Measurements from ENCODE around the gene PKHD1. TPM values are rescaled to one million over a fixed set of nuclear protein-coding genes. Genes with fewer than 3 reads are reported as not detected.
"Not testable (repeated sequence)": the region's sequence is repeated elsewhere in the genome, so short reads cannot be mapped to it uniquely, and the experiment has no call there.

PKHD1 gene
- polyA plus RNA-seq, 4 donors: under 0.01 to 1.3 TPM; not detected in 2

DNA sequence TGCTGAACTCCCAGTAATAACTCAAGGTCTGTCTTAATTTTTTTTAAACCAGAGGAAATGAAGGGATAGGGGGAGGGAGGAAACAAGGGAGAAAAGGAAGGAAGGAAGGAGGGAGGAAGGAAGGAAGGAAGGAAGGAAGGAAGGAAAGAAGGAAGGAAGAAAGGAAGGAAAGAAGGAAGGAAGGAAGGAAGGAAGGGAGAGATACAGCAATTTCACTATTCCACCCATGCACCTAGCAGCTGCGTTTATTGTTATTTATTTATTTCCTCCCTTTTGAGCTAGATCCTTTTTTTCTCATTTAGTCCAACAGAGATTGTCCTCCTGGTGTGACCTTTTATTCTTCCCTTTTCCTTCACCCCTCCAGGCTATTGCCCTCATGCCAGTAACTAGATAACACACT lies 97.6 kb downstream of the PKHD1 start:
- Histone ChIP-seq H3K36me3 (ENCODE audit: control insufficient read depth in 3 of 3, insufficient read depth in 2 of 3, low read depth in 1 of 3, low read length in 3 of 3) (no peaks in the 10 kb centered on the region), H3K27me3 (ENCODE audit: control insufficient read depth in 3 of 3, insufficient read depth in 3 of 3, low read length in 3 of 3) (no peaks in the 10 kb centered on the region), H3K4me3 (ENCODE audit: low read depth in 1 of 3, low read length in 3 of 3) (no peak overlapping the region), H3K27ac (ENCODE audit: low read depth in 1 of 3, low read length in 2 of 3) (no peak overlapping the region), H3K9me3 (ENCODE audit: control insufficient read depth in 2 of 2, insufficient read depth in 1 of 2, low read depth in 1 of 2, low read length in 1 of 2) (no peaks in the 10 kb centered on the region), H3K4me1 (ENCODE audit: control insufficient read depth in 3 of 3, insufficient read depth in 2 of 3, low read depth in 1 of 3, low read length in 2 of 3) (peaks cover 0 to 7% (median 0%) of the 10 kb centered on the region in 3 donors)
- 91 to 95% (median 93%) methylated on average over 1 of the region's 1 CpG for WGBS, 3 donors
- no peak for DNase-seq
- no peak for FAIRE-seq

DNA sequence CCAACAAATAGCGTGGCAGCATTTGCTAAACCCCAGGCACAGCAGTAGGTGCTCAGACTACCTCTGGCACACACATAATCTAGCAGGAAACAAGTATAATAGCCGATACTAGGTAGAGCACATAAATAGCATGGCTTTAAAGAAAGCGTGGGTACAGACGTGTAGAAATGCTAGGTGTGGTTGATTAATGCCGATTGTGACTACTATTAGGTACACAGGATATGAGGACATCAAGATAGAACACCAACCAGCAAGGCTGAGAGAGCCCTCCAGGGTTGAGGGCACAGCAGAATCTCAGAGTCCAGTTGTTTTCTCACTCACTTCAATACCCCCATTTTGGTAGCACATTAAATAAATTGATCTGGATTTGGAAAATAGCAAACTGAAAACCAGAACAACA lies 100.5 kb downstream of the PKHD1 start:
- H3K4me3 ChIP-seq (ENCODE audit: low read depth in 1 of 3, low read length in 3 of 3): no peak overlapping the region
- FAIRE-seq: no peak
- H3K27me3 ChIP-seq (ENCODE audit: control insufficient read depth in 3 of 3, insufficient read depth in 3 of 3, low read length in 3 of 3): no peaks in the 10 kb centered on the region
- H3K36me3 ChIP-seq (ENCODE audit: control insufficient read depth in 3 of 3, insufficient read depth in 2 of 3, low read depth in 1 of 3, low read length in 3 of 3): no peaks in the 10 kb centered on the region
- no peak overlapping the region for H3K27ac ChIP-seq (ENCODE audit: low read depth in 1 of 3, low read length in 2 of 3)
- H3K4me1 ChIP-seq (ENCODE audit: control insufficient read depth in 3 of 3, insufficient read depth in 2 of 3, low read depth in 1 of 3, low read length in 2 of 3): peaks cover 0 to 1% (median 0%) of the 10 kb centered on the region in 3 donors
- WGBS, 3 donors: 64 to 80% (median 76%) methylated on average over 5 of the region's 5 CpGs
- H3K9me3 ChIP-seq (ENCODE audit: control insufficient read depth in 2 of 2, insufficient read depth in 1 of 2, low read depth in 1 of 2, low read length in 1 of 2): no peaks in the 10 kb centered on the region
- no peak for DNase-seq

DNA sequence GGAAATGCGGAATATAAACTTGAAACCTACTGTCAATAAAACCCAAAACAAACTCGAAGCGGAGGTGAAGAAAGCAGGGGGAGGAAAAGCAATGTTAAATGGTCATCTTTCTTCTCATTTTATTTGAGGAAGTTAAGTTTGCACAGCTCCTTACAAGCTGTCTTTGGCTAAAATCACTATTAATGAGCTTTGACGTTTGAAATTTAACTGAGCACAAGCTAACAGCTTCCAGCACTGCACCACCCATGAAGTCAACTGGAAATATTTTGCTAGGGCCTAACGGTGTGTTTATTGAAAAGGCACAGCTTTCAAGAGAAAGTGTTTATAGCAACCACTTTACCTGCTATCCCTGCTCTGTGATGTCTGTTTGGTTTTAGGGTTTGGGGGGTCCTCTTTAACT lies 103.8 kb downstream of the PKHD1 start:
- Histone ChIP-seq H3K27ac (ENCODE audit: low read depth in 1 of 3, low read length in 2 of 3) (no peak overlapping the region), H3K27me3 (ENCODE audit: control insufficient read depth in 3 of 3, insufficient read depth in 3 of 3, low read length in 3 of 3) (no peaks in the 10 kb centered on the region), H3K36me3 (ENCODE audit: control insufficient read depth in 3 of 3, insufficient read depth in 2 of 3, low read depth in 1 of 3, low read length in 3 of 3) (no peaks in the 10 kb centered on the region), H3K4me3 (ENCODE audit: low read depth in 1 of 3, low read length in 3 of 3) (no peak overlapping the region), H3K4me1 (ENCODE audit: control insufficient read depth in 3 of 3, insufficient read depth in 2 of 3, low read depth in 1 of 3, low read length in 2 of 3) (no peaks in the 10 kb centered on the region), H3K9me3 (ENCODE audit: control insufficient read depth in 2 of 2, insufficient read depth in 1 of 2, low read depth in 1 of 2, low read length in 1 of 2) (no peaks in the 10 kb centered on the region)
- WGBS, 3 donors: 45 to 78% (median 68%) methylated on average over 5 of the region's 5 CpGs
- no peak for DNase-seq
- no peak for FAIRE-seq

DNA sequence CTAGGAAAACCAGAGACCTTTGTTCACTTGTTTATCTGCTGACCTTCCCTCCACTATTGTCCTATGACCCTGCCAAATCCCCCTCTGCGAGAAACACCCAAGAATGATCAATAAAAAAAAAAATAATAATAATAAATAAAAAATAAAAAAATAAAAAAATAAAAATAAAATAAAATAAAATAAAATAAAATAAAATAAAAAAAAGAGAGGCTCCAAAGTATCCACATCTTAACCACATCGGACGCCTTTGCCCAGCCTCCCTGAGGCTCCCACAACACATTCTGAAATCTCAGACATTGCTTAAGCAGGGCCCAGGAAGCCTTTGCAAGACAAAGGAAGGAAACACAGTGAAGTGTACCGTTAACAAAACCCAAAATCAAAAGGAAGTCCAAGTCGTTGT lies 104.7 kb downstream of the PKHD1 start:
- not testable (repeated sequence) for H3K4me3 ChIP-seq (ENCODE audit: low read depth in 1 of 3, low read length in 3 of 3); H3K27ac ChIP-seq (ENCODE audit: low read depth in 1 of 3, low read length in 2 of 3); H3K4me1 ChIP-seq (ENCODE audit: control insufficient read depth in 3 of 3, insufficient read depth in 2 of 3, low read depth in 1 of 3, low read length in 2 of 3); H3K9me3 ChIP-seq (ENCODE audit: control insufficient read depth in 2 of 2, insufficient read depth in 1 of 2, low read depth in 1 of 2, low read length in 1 of 2); DNase-seq; H3K27me3 ChIP-seq (ENCODE audit: control insufficient read depth in 3 of 3, insufficient read depth in 3 of 3, low read length in 3 of 3); H3K36me3 ChIP-seq (ENCODE audit: control insufficient read depth in 3 of 3, insufficient read depth in 2 of 3, low read depth in 1 of 3, low read length in 3 of 3)
- peak; percentile 36 for FAIRE-seq
- 70 to 82% (median 79%) methylated on average over 4 to 5 of the region's 5 CpGs for WGBS, 3 donors

DNA sequence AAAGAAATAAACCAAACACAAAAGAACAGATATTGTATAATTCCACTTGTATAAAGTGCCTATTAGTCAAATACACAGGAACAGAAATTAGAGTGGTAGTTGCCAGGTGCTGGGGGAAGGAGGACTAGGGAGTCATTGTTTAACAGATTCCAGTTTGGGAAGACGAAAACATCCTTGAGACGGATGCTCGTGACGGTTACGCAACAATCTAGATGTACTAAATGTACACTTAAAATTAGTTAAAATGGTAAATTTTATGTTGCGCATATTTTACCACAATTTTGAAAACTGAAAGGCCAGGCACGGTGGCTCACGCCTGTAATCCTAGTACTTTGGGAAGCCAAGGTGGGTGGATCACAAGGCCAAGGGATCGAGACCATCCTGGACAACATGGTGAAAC lies 111.0 kb downstream of the PKHD1 start:
- Histone ChIP-seq H3K36me3 (ENCODE audit: control insufficient read depth in 3 of 3, insufficient read depth in 2 of 3, low read depth in 1 of 3, low read length in 3 of 3) (no peaks in the 10 kb centered on the region), H3K9me3 (ENCODE audit: control insufficient read depth in 2 of 2, insufficient read depth in 1 of 2, low read depth in 1 of 2, low read length in 1 of 2) (no peaks in the 10 kb centered on the region), H3K4me1 (ENCODE audit: control insufficient read depth in 3 of 3, insufficient read depth in 2 of 3, low read depth in 1 of 3, low read length in 2 of 3) (no peaks in the 10 kb centered on the region), H3K27me3 (ENCODE audit: control insufficient read depth in 3 of 3, insufficient read depth in 3 of 3, low read length in 3 of 3) (no peaks in the 10 kb centered on the region), H3K4me3 (ENCODE audit: low read depth in 1 of 3, low read length in 3 of 3) (no peak overlapping the region), H3K27ac (ENCODE audit: low read depth in 1 of 3, low read length in 2 of 3) (no peak overlapping the region)
- 93 to 97% (median 96%) methylated on average over 9 of the region's 9 CpGs for WGBS, 3 donors
- no peak for FAIRE-seq
- DNase-seq: no peak

DNA sequence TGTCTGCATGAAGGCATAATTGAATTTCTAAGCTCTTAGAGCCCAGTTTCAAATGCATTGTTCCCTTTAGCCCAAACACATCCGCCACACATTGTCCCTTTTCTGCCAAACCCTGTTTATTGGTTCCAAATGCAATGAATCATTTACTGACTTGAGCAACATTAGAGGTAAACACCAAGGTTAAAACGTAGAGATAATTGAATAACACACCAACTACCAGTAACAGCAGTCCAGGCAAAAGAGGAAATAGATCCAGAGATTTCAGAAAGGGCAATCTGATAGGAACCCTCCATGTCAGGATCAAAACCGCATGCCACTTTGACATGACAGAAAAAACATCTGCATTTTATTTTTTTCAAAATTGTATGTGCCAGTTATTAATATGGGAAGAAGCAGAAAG lies 114.8 kb downstream of the PKHD1 start:
- H3K9me3 ChIP-seq (ENCODE audit: control insufficient read depth in 2 of 2, insufficient read depth in 1 of 2, low read depth in 1 of 2, low read length in 1 of 2): no peaks in the 10 kb centered on the region
- H3K4me1 ChIP-seq (ENCODE audit: control insufficient read depth in 3 of 3, insufficient read depth in 2 of 3, low read depth in 1 of 3, low read length in 2 of 3): no peaks in the 10 kb centered on the region
- no peaks in the 10 kb centered on the region for H3K27me3 ChIP-seq (ENCODE audit: control insufficient read depth in 3 of 3, insufficient read depth in 3 of 3, low read length in 3 of 3)
- H3K36me3 ChIP-seq (ENCODE audit: control insufficient read depth in 3 of 3, insufficient read depth in 2 of 3, low read depth in 1 of 3, low read length in 3 of 3): no peaks in the 10 kb centered on the region
- FAIRE-seq (no peak), DNase-seq (no peak)
- H3K27ac ChIP-seq (ENCODE audit: low read depth in 1 of 3, low read length in 2 of 3): no peak overlapping the region
- 44 to 58% (median 51%) methylated on average over 3 of the region's 3 CpGs for WGBS, 3 donors
- H3K4me3 ChIP-seq (ENCODE audit: low read depth in 1 of 3, low read length in 3 of 3): no peak overlapping the region

DNA sequence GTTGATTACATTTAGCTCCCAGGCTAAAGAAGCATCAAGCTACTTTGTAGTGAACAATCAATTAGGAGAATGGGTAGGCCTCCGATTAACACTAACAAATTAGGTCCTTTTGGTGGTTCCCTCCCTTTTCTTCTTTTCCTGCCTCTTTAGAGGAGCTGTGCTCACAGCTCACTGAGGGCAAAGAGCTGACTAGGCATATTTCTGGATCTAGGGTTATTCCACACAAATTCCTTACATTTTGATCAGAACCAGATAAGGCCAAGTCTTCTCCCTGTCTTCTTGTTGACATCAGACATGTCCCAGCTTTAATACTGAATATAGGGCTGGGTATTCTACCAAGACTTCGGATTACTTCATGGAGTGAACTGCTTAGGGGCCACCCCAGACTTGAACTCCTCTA lies 119.1 kb downstream of the PKHD1 start:
- no peaks in the 10 kb centered on the region for H3K36me3 ChIP-seq (ENCODE audit: control insufficient read depth in 3 of 3, insufficient read depth in 2 of 3, low read depth in 1 of 3, low read length in 3 of 3)
- FAIRE-seq: no peak

DNA sequence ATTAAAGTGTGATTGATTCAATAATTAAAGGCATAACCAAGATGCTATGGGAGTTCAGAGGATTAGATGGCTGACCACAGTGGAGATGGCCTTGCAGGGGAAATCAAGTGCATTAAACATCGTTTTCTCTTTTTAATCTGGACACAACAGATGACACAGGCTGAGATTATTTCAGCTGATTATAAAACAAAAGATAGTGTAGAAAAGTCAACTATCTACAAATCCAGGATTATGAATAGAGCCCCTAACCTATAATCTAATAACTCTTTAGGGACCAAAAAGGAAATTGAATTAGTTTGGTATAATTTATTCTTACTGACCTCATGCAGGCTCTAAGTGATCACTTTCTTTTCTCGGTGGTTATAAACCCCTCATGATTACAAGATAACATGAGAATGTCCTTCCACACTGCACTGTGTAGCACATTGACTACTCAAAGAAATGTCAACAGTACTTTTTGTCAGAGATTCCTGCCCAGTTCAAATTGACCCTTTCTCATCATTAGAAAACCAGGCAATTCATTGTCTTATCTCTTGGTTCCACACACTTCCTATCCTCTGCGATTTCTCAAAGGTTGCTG lies 122.1 kb downstream of the PKHD1 start:
- no peak for FAIRE-seq
- Histone ChIP-seq H3K4me3 (ENCODE audit: low read depth in 1 of 3, low read length in 3 of 3) (no peak overlapping the region), H3K27ac (ENCODE audit: low read depth in 1 of 3, low read length in 2 of 3) (no peak overlapping the region), H3K9me3 (ENCODE audit: control insufficient read depth in 2 of 2, insufficient read depth in 1 of 2, low read depth in 1 of 2, low read length in 1 of 2) (no peaks in the 10 kb centered on the region), H3K4me1 (ENCODE audit: control insufficient read depth in 3 of 3, insufficient read depth in 2 of 3, low read depth in 1 of 3, low read length in 2 of 3) (peaks cover 0 to 7% (median 0%) of the 10 kb centered on the region in 3 donors), H3K27me3 (ENCODE audit: control insufficient read depth in 3 of 3, insufficient read depth in 3 of 3, low read length in 3 of 3) (peaks cover 0 to 3% (median 0%) of the 10 kb centered on the region in 3 donors), H3K36me3 (ENCODE audit: control insufficient read depth in 3 of 3, insufficient read depth in 2 of 3, low read depth in 1 of 3, low read length in 3 of 3) (no peaks in the 10 kb centered on the region)
- WGBS, 3 donors: 39 to 46% (median 45%) methylated on average over 3 of the region's 3 CpGs
- DNase-seq: no peak

More for the DNA sequence above, 119.1 kb downstream of the PKHD1 start:
- H3K4me1 ChIP-seq (ENCODE audit: control insufficient read depth in 3 of 3, insufficient read depth in 2 of 3, low read depth in 1 of 3, low read length in 2 of 3): peaks cover 0 to 6% (median 0%) of the 10 kb centered on the region in 3 donors
- WGBS, 3 donors: 78 to 93% (median 82%) methylated on average over 2 of the region's 2 CpGs
- no peak overlapping the region for H3K4me3 ChIP-seq (ENCODE audit: low read depth in 1 of 3, low read length in 3 of 3)
- H3K9me3 ChIP-seq (ENCODE audit: control insufficient read depth in 2 of 2, insufficient read depth in 1 of 2, low read depth in 1 of 2, low read length in 1 of 2): no peaks in the 10 kb centered on the region
- no peak for DNase-seq
- no peaks in the 10 kb centered on the region for H3K27me3 ChIP-seq (ENCODE audit: control insufficient read depth in 3 of 3, insufficient read depth in 3 of 3, low read length in 3 of 3)
- H3K27ac ChIP-seq (ENCODE audit: low read depth in 1 of 3, low read length in 2 of 3): no peak overlapping the region

DNA sequence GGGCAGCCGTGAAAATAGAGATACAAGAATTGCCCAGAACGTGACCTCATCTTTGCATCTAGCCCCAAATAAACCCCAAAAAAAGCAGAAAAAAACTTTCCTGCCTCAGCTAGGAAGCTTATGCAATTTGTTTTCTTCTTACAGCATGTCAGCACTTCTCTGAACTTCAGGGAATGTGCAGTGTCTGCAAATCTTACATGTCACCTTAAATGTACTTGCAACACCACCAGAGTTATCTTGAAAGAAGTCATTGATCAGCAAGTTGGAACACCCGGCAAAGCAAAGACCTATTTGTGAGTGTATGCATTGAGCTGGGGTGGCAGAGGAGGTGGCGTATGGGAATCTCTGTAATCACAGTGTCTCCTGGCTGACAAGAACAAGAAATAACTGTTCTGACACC lies 123.4 kb downstream of the PKHD1 start:
- Histone ChIP-seq H3K27me3 (ENCODE audit: control insufficient read depth in 3 of 3, insufficient read depth in 3 of 3, low read length in 3 of 3) (peaks cover 0 to 3% (median 0%) of the 10 kb centered on the region in 3 donors), H3K4me1 (ENCODE audit: control insufficient read depth in 3 of 3, insufficient read depth in 2 of 3, low read depth in 1 of 3, low read length in 2 of 3) (peaks cover 0 to 7% (median 0%) of the 10 kb centered on the region in 3 donors), H3K27ac (ENCODE audit: low read depth in 1 of 3, low read length in 2 of 3) (peak overlapping the region in 1 of 3 donors; percentile 7), H3K36me3 (ENCODE audit: control insufficient read depth in 3 of 3, insufficient read depth in 2 of 3, low read depth in 1 of 3, low read length in 3 of 3) (no peaks in the 10 kb centered on the region), H3K4me3 (ENCODE audit: low read depth in 1 of 3, low read length in 3 of 3) (no peak overlapping the region), H3K9me3 (ENCODE audit: control insufficient read depth in 2 of 2, insufficient read depth in 1 of 2, low read depth in 1 of 2, low read length in 1 of 2) (no peaks in the 10 kb centered on the region)
- peak in 1 of 2 donors; percentile 57 for DNase-seq
- no peak for FAIRE-seq
- 64 to 84% (median 72%) methylated on average over 4 of the region's 4 CpGs for WGBS, 3 donors
